HepG2 (cell line): ENCODE results near the gene LCAT. TPM values are rescaled to one million over a fixed set of nuclear protein-coding genes. Genes with fewer than 3 reads are reported as not detected.

Experiments
- ATF7 ChIP-seq, 2 experiments: fragments of 450-650 bp in 1 of 2; sonication (generic) in 1 of 2; formaldehyde crosslinking in 1 of 2; IDR thresholded peaks; 2 replicates each; pipeline versions ENCODE4 v1.4.0 to v1.6.1; 2016 to 2020; ENCODE audit warnings: antibody characterized with exemption in 1 of 2, mild to moderate bottlenecking in 1 of 2, missing genetic modification reagents in 1 of 2
- BHLHE40 ChIP-seq: IDR thresholded peaks from 2 replicates; pipeline ENCODE4 v1.6.1; 2011; ENCODE audit warnings: low read length, improper control_type of control experiment
- MYC ChIP-seq: sonication (generic); formaldehyde crosslinking; IDR thresholded peaks from 2 replicates; pipeline ENCODE4 v1.9.0; 2021; ENCODE audit warnings: missing genetic modification reagents, borderline replicate concordance
- NCOA5 ChIP-seq: sonication (generic); formaldehyde crosslinking; IDR thresholded peaks from 2 replicates; pipeline ENCODE4 v1.4.0; 2020; ENCODE audit warnings: missing genetic modification reagents
- NFIB ChIP-seq: sonication (generic); formaldehyde crosslinking; IDR thresholded peaks from 2 replicates; pipeline ENCODE4 v1.9.0; 2021; ENCODE audit warnings: missing genetic modification reagents, mild to moderate bottlenecking, borderline replicate concordance
- NR2C2 ChIP-seq: sonication (generic); formaldehyde crosslinking; IDR thresholded peaks from 2 replicates; pipeline ENCODE4 v1.4.0; 2020; ENCODE audit warnings: missing genetic modification reagents, mild to moderate bottlenecking, moderate library complexity, borderline replicate concordance
- REL ChIP-seq: sonication (generic); formaldehyde crosslinking; conservative IDR thresholded peaks from 2 replicates; pipeline ENCODE4 v1.8.0; 2022; ENCODE audit warnings: mild to moderate bottlenecking, missing genetic modification reagents, moderate library complexity
- SKI ChIP-seq: fragments of 450-650 bp; IDR thresholded peaks from one replicate; pipeline ENCODE4 v1.6.1; 2018; ENCODE audit warnings: mild to moderate bottlenecking; ENCODE audit not compliant: partially characterized antibody
- SPEN ChIP-seq: sonication (generic); formaldehyde crosslinking; IDR thresholded peaks from 2 replicates; pipeline ENCODE4 v1.5.1; 2020; ENCODE audit warnings: low read depth, mild to moderate bottlenecking, missing genetic modification reagents
- TBX2 ChIP-seq: sonication (generic); formaldehyde crosslinking; IDR thresholded peaks from 2 replicates; pipeline ENCODE4 v1.5.0; 2020; ENCODE audit warnings: missing genetic modification reagents, mild to moderate bottlenecking, borderline replicate concordance
- ZFP36L2 ChIP-seq: sonication (generic); formaldehyde crosslinking; IDR thresholded peaks from 2 replicates; pipeline ENCODE4 v1.4.0; 2020; ENCODE audit warnings: missing genetic modification reagents
- ZNF12 ChIP-seq: sonication (generic); formaldehyde crosslinking; IDR thresholded peaks from 2 replicates; pipeline ENCODE4 v1.5.0; 2020; ENCODE audit warnings: missing genetic modification reagents
- ZNF224 ChIP-seq: sonication (generic); formaldehyde crosslinking; IDR thresholded peaks from 2 replicates; pipeline ENCODE4 v1.5.0; 2020; ENCODE audit warnings: mild to moderate bottlenecking, missing genetic modification reagents
- ZNF382 ChIP-seq: sonication (generic); formaldehyde crosslinking; IDR thresholded peaks from 2 replicates; pipeline ENCODE4 v1.5.0; 2020; ENCODE audit warnings: missing genetic modification reagents, mild to moderate bottlenecking, borderline replicate concordance
- ZNF501 ChIP-seq: sonication (generic); formaldehyde crosslinking; IDR thresholded peaks from 2 replicates; pipeline ENCODE4 v1.5.1; 2020; ENCODE audit warnings: mild to moderate bottlenecking, moderate library complexity, missing genetic modification reagents
- ZNF570 ChIP-seq: sonication (generic); formaldehyde crosslinking; IDR thresholded peaks from 2 replicates; pipeline ENCODE4 v1.4.0; 2020; ENCODE audit warnings: mild to moderate bottlenecking, missing genetic modification reagents, borderline replicate concordance
- ZNF709 ChIP-seq: sonication (generic); formaldehyde crosslinking; IDR thresholded peaks from 2 replicates; pipeline ENCODE4 v1.5.0; 2020; ENCODE audit warnings: mild to moderate bottlenecking, missing genetic modification reagents
- ZNF775 ChIP-seq: sonication (generic); formaldehyde crosslinking; IDR thresholded peaks from 2 replicates; pipeline ENCODE4 v1.4.0; 2020; ENCODE audit warnings: missing genetic modification reagents, mild to moderate bottlenecking, moderate library complexity, borderline replicate concordance
- ZNF782 ChIP-seq: sonication (generic); formaldehyde crosslinking; IDR thresholded peaks from 2 replicates; pipeline ENCODE4 v1.4.0; 2020; ENCODE audit warnings: missing genetic modification reagents, mild to moderate bottlenecking, borderline replicate concordance
- ZSCAN9 ChIP-seq: IDR thresholded peaks from 2 replicates; pipeline ENCODE4 v1.6.1; 2016; ENCODE audit warnings: borderline replicate concordance
- polyA plus RNA-seq, 8 experiments: library from polyadenylated mRNA; depleted of rRNA in 3 of 8; stranded (reverse) in 7 of 8; unstranded in 1 of 8; fragments of >200 nt; fragmentation: Illumina TruSeq in 4 of 8; extraction: Trizol in 4 of 8; gene quantifications; 2 replicates each; pipeline versions ENCODE4 v1.2.1 to v1.2.3, GENCODE V29; 2011 to 2016; ENCODE audit warnings: low read depth in 4 of 8, missing spikeins in 1 of 8, mixed read lengths in 1 of 8; ENCODE audit not compliant: insufficient read depth in 1 of 8
- total RNA-seq, 5 experiments: library from RNA; depleted of rRNA; stranded (reverse); fragments of >200 nt; fragmentation: Illumina TruSeq; extraction: Trizol; gene quantifications; 2 replicates each; pipeline ENCODE4 v1.2.3, GENCODE V29; 2016; ENCODE audit warnings: low read depth in 1 of 5
- TF ChIP-seq, protein P1 (sequence below): sonication (generic); formaldehyde crosslinking; IDR thresholded peaks from 2 replicates; pipeline ENCODE4 v1.5.0; 2020; ENCODE audit warnings: mild to moderate bottlenecking, missing genetic modification reagents
- TF ChIP-seq, protein P2 (sequence below): sonication (generic); formaldehyde crosslinking; IDR thresholded peaks from 2 replicates; pipeline ENCODE4 v1.9.0; 2021; ENCODE audit warnings: missing genetic modification reagents, mild to moderate bottlenecking, borderline replicate concordance
- TF ChIP-seq, protein P3 (sequence below): sonication (generic); formaldehyde crosslinking; IDR thresholded peaks from 2 replicates; pipeline ENCODE4 v1.8.1; 2023; ENCODE audit warnings: mild to moderate bottlenecking, missing genetic modification reagents
- TF ChIP-seq, protein P4 (sequence below): sonication (generic); formaldehyde crosslinking; IDR thresholded peaks from 2 replicates; pipeline ENCODE4 v1.8.1; 2023; ENCODE audit warnings: missing genetic modification reagents, inconsistent platforms, borderline replicate concordance

Gene LCAT
- total and polyA plus RNA-seq, 2 of the 13 experiments (the other 11 are each of a cell fraction or from before 2014, with no cell fraction given): 36.1 to 38.9 TPM

DNA sequence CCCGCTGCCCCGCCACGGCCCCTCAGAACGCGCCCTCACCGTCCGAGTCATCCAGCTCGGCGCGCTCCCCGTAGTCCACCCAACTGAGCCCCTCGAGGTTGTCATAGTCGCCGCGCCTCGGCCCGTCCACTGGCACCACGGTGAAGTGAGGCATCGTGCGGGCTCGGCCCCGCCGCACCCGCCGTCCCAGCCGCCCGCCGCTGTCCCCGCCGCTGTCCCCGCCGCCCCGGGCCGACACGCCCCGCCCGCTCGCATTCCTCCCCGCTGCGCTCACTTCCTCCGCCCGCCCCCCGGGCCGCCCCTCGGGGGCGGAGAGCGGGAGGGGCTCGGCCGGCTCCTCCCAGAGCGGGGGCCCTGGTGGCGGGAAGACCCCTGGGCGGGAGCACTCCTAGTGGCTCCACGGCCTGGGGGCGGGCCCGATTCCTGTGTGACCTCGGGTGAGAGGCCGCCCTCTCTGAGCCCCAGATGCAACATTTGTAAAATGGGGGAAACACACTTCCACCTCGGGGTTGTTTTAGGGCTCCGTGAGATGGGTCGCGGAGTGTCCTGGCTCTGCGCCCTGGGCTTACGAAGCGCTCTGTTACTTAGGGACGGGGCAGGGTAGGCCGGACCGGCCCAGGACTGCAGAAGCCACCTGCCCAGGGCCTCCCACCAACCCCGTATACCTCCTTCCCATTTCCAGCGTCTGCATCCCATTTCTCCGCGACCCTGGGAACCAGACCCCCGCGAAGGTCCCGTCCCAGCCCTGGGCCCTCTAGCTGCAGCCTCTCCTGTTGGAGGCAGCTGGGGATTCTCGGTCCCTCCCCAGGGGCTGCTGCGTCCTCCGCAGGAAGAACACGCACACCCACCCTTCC lies 24.7 kb upstream of the LCAT start, which contains the start of gene SLC12A4 (continued):
- TF ChIP-seq, protein P1, sequence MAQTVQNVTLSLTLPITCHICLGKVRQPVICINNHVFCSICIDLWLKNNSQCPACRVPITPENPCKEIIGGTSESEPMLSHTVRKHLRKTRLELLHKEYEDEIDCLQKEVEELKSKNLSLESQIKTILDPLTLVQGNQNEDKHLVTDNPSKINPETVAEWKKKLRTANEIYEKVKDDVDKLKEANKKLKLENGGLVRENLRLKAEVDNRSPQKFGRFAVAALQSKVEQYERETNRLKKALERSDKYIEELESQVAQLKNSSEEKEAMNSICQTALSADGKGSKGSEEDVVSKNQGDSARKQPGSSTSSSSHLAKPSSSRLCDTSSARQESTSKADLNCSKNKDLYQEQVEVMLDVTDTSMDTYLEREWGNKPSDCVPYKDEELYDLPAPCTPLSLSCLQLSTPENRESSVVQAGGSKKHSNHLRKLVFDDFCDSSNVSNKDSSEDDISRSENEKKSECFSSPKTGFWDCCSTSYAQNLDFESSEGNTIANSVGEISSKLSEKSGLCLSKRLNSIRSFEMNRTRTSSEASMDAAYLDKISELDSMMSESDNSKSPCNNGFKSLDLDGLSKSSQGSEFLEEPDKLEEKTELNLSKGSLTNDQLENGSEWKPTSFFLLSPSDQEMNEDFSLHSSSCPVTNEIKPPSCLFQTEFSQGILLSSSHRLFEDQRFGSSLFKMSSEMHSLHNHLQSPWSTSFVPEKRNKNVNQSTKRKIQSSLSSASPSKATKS: 0 out of 2 replicates have a peak, but pooled peaks have one; percentile 28
- TF ChIP-seq ZNF709 (CRISPR knock-in tag) (no peak; the same call in 1 of the 2 replicates), TBX2 (peak; percentile 55), REL (CRISPR knock-in tag) (0 out of 2 replicates have a peak, but pooled peaks have one; percentile 26), ZNF382 (CRISPR knock-in tag) (no peak), ZNF224 (CRISPR knock-in tag) (peak; percentile 86; the same call in 1 of the 2 replicates), ZFP36L2 (CRISPR knock-in tag) (no peak), NFIB (no peak), NCOA5 (CRISPR knock-in tag) (no peak), SPEN (CRISPR knock-in tag) (peak; percentile 71; the same call in 1 of the 2 replicates), NR2C2 (peak; percentile 42; the same call in 1 of the 2 replicates), ATF7 (IDR thresholded peaks at IDR 0.05) (no peak), ATF7 (CRISPR knock-in tag; IDR thresholded peaks at IDR 0.05) (peak; percentile 94), ZNF12 (no peak), ZNF570 (no peak), ZNF501 (peak; percentile 92), ZSCAN9 (CRISPR knock-in tag) (no peak; the same call in 1 of the 2 replicates), SKI (peak; percentile 85), MYC (CRISPR knock-in tag) (peak; percentile 29), BHLHE40 (0 out of 2 replicates have a peak, but pooled peaks have one; percentile 37), ZNF782 (CRISPR knock-in tag) (no peak; the same call in 1 of the 2 replicates), ZNF775 (CRISPR knock-in tag) (no peak)
- TF ChIP-seq, protein P2, sequence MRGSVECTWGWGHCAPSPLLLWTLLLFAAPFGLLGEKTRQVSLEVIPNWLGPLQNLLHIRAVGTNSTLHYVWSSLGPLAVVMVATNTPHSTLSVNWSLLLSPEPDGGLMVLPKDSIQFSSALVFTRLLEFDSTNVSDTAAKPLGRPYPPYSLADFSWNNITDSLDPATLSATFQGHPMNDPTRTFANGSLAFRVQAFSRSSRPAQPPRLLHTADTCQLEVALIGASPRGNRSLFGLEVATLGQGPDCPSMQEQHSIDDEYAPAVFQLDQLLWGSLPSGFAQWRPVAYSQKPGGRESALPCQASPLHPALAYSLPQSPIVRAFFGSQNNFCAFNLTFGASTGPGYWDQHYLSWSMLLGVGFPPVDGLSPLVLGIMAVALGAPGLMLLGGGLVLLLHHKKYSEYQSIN: no peak
- TF ChIP-seq, protein P3, sequence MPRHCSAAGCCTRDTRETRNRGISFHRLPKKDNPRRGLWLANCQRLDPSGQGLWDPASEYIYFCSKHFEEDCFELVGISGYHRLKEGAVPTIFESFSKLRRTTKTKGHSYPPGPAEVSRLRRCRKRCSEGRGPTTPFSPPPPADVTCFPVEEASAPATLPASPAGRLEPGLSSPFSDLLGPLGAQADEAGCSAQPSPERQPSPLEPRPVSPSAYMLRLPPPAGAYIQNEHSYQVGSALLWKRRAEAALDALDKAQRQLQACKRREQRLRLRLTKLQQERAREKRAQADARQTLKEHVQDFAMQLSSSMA (CRISPR knock-in tag): 0 out of 2 replicates have a peak, but pooled peaks have one; percentile 64
- TF ChIP-seq, protein P4, sequence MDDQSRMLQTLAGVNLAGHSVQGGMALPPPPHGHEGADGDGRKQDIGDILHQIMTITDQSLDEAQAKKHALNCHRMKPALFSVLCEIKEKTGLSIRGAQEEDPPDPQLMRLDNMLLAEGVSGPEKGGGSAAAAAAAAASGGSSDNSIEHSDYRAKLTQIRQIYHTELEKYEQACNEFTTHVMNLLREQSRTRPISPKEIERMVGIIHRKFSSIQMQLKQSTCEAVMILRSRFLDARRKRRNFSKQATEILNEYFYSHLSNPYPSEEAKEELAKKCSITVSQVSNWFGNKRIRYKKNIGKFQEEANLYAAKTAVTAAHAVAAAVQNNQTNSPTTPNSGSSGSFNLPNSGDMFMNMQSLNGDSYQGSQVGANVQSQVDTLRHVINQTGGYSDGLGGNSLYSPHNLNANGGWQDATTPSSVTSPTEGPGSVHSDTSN (CRISPR knock-in tag): 0 out of 2 replicates have a peak, but pooled peaks have one; percentile 31
